Caco-2 (cell line): Measurements from ENCODE around the gene HOXD11. TPM values are rescaled to one million over a fixed set of nuclear protein-coding genes. Genes with fewer than 3 reads are reported as not detected.
A peak's percentile ranks its signal among the peaks of the same experiment; 100 is the strongest.

ENCODE experiments used
- BruUV-seq: library from RNA; stranded (reverse); fragments of 400-500 nt; replicated peaks from 2 replicates; lab custom pipeline; 2021; lab: Mats Ljungman, UMichigan
- CTCF ChIA-PET: fragments of 300-600 bp; sonication (Branson Sonifier 250); formaldehyde crosslinking; loops from one replicate; lab custom pipeline; 2022; ENCODE audit warnings: antibody characterized with exemption; lab: Charles Lee
- POLR2A ChIA-PET: fragments of 300-600 bp; sonication (Branson Sonifier 250); formaldehyde crosslinking; loops from one replicate; lab custom pipeline; 2022; ENCODE audit warnings: antibody characterized with exemption; lab: Charles Lee
- DNase-seq, 2 experiments: peaks; one replicate each; pipeline versions ENCODE4 v3.0.0 to v3.0.0-alpha.2; 2020 to 2022
- H3K27me3 ChIP-seq: replicated peaks from 2 replicates; pipeline ENCODE4 v1.6.0; 2011; ENCODE audit warnings: low read length; ENCODE audit not compliant: control insufficient read depth, insufficient read depth
- H3K36me3 ChIP-seq: 2 replicates; pipeline ENCODE4 v1.5.1; 2011; ENCODE audit warnings: low read length; ENCODE audit not compliant: control insufficient read depth, insufficient read depth
- H3K4me1 ChIP-seq: fragments of 250-450 bp; sonication (Bioruptor Pico); 2 replicates; pipeline ENCODE4 v1.5.1; 2020; ENCODE audit warnings: mild to moderate bottlenecking
- H3K4me3 ChIP-seq: 2 replicates; pipeline ENCODE4 v1.5.1; 2011; ENCODE audit warnings: low read depth, mild to moderate bottlenecking, control low read depth, low read length
- H3K9me3 ChIP-seq: fragments of 250-450 bp; sonication (Bioruptor Pico); 2 replicates; pipeline ENCODE4 v1.5.1; 2020; ENCODE audit warnings: mild to moderate bottlenecking, moderate library complexity
- H3K27ac Mint-ChIP-seq: one replicate; pipeline ENCODE4 v1.8.0; 2022; ENCODE audit warnings: mixed read lengths; ENCODE audit not compliant: unreplicated experiment
- H3K27me3 Mint-ChIP-seq: one replicate; pipeline ENCODE4 v1.8.0; 2022; ENCODE audit warnings: mixed read lengths; ENCODE audit not compliant: insufficient read depth, unreplicated experiment
- H3K36me3 Mint-ChIP-seq: one replicate; pipeline ENCODE4 v1.8.0; 2022; ENCODE audit warnings: mild to moderate bottlenecking, mixed read lengths; ENCODE audit not compliant: insufficient read depth, unreplicated experiment
- H3K4me1 Mint-ChIP-seq: one replicate; pipeline ENCODE4 v1.8.0; 2022; ENCODE audit warnings: low read depth, mixed read lengths; ENCODE audit not compliant: unreplicated experiment
- H3K4me3 Mint-ChIP-seq: one replicate; pipeline ENCODE4 v1.8.0; 2022; ENCODE audit warnings: mild to moderate bottlenecking, moderate library complexity, mixed read lengths; ENCODE audit not compliant: unreplicated experiment
- H3K9me3 Mint-ChIP-seq: one replicate; pipeline ENCODE4 v1.8.0; 2022; ENCODE audit warnings: mixed read lengths; ENCODE audit not compliant: unreplicated experiment
- intact Hi-C: fragments of 100-400 bp; cut with micrococcal nuclease; formaldehyde crosslinking; loops from one replicate; pipeline ENCODE4 v1.10.0; 2022; ENCODE audit not compliant: unreplicated experiment
- total RNA-seq: library from RNA; stranded (reverse); gene quantifications from 2 replicates; pipeline ENCODE4 v1.2.3, GENCODE V29; 2022
- TF ChIP-seq, protein P1 (sequence below), 2 experiments: fragments of 200-600 bp in 1 of 2; IDR thresholded peaks; 1 replicate in 1 of 2; 2 replicates in 1 of 2; pipeline versions ENCODE4 v1.5.1 to v1.8.0; 2011 to 2022; ENCODE audit warnings: antibody characterized with exemption in 1 of 2, control low read depth in 1 of 2, inconsistent platforms in 1 of 2, low read depth in 1 of 2, low read length in 1 of 2, mild to moderate bottlenecking in 1 of 2, moderate library complexity in 1 of 2; ENCODE audit not compliant: insufficient read depth in 1 of 2, severe bottlenecking in 1 of 2, unreplicated experiment in 1 of 2

Gene HOXD11
- total RNA-seq, 1 experiment from 2014 or later, result not detected

DNA sequence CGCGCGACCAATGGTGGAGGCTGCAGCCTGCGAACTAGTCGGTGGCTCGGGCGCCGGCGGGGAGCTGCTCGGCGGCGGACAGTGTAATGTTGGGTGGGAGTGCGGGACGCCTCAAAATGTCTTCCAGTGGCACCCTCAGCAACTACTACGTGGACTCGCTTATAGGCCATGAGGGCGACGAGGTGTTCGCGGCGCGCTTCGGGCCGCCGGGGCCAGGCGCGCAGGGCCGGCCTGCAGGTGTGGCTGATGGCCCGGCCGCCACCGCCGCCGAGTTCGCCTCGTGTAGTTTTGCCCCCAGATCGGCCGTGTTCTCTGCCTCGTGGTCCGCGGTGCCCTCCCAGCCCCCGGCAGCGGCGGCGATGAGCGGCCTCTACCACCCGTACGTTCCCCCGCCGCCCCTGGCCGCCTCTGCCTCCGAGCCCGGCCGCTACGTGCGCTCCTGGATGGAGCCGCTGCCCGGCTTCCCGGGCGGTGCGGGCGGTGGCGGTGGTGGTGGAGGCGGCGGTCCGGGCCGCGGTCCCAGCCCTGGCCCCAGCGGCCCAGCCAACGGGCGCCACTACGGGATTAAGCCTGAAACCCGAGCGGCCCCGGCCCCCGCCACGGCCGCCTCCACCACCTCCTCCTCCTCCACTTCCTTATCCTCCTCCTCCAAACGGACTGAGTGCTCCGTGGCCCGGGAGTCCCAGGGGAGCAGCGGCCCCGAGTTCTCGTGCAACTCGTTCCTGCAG, 15.8 kb downstream of the HOXD11 start, which contains the start of gene HOXD9:
Gene HOXD9, plus strand, starts transcription at position 37 of the 728 bp plus-strand sequence. Its CDS starts 50 bp downstream, at position 87.
- Mint-ChIP-seq H3K4me3 (peak within 1 kb of the TSS; percentile 72), H3K4me1 (peaks cover 2% of the 10 kb centered on the region), H3K27me3 (peaks cover 68% of the 10 kb centered on the region), H3K36me3 (no peaks in the 10 kb centered on the region), H3K9me3 (no peaks in the 10 kb centered on the region), H3K27ac (no peak within 1 kb of the TSS)
- Histone ChIP-seq H3K36me3 (no peaks in the 10 kb centered on the region), H3K4me3 (peak within 1 kb of the TSS; percentile 28), H3K9me3 (no peaks in the 10 kb centered on the region), H3K4me1 (peaks cover 12% of the 10 kb centered on the region; the same call in 1 of the 2 replicates), H3K27me3 (peaks cover 10% of the 10 kb centered on the region)
- DNase-seq, result no peak
- POLR2A ChIA-PET, result no interaction called here
- BruUV-seq, result no TSS peak
- CTCF ChIA-PET, result interaction anchor here (1.0 kb wide), 1 partner anchor 339 kb away, joined by 3 read pairs; no protein-coding TSS in a partner anchor
- intact Hi-C loops, result loop anchor here (10.0 kb wide), 2 partner anchors 262 to 692 kb away; no protein-coding TSS in a partner anchor
- TF ChIP-seq, protein P1, sequence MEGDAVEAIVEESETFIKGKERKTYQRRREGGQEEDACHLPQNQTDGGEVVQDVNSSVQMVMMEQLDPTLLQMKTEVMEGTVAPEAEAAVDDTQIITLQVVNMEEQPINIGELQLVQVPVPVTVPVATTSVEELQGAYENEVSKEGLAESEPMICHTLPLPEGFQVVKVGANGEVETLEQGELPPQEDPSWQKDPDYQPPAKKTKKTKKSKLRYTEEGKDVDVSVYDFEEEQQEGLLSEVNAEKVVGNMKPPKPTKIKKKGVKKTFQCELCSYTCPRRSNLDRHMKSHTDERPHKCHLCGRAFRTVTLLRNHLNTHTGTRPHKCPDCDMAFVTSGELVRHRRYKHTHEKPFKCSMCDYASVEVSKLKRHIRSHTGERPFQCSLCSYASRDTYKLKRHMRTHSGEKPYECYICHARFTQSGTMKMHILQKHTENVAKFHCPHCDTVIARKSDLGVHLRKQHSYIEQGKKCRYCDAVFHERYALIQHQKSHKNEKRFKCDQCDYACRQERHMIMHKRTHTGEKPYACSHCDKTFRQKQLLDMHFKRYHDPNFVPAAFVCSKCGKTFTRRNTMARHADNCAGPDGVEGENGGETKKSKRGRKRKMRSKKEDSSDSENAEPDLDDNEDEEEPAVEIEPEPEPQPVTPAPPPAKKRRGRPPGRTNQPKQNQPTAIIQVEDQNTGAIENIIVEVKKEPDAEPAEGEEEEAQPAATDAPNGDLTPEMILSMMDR (IDR thresholded peaks at IDR 0.05; ENCODE audit: insufficient read depth in 1 of 2, low read depth in 1 of 2, low read length in 1 of 2, severe bottlenecking in 1 of 2, unreplicated experiment in 1 of 2), result no peak

DNA sequence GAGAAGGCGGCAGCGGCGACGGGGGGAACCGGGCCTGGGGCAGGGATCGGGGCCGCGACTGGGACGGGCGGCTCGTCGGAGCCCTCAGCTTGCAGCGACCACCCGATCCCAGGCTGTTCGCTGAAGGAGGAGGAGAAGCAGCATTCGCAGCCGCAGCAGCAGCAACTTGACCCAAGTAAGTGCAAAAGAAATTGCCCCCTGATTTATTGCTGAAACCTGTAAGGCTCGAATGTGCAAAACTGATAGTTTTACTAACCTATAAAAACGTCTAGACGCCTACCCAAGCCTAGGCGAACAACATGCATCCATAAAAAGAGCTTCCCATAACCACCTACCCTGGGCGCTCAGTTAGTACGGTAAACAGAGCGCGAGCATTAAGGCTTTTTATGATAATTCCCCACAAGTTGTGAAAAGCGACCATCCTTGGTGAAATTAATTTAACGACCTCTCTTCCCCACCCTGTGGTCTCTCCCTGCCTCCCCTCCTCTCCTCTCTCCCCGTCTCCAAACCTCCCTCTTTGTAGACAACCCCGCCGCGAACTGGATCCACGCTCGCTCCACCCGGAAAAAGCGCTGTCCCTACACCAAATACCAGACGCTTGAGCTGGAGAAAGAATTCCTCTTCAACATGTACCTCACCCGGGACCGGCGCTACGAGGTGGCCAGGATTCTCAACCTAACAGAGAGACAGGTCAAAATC, 16.5 kb downstream of the HOXD11 start:
- CTCF ChIA-PET, result interaction anchor here (0.5 kb wide), 1 partner anchor 51 kb away, joined by 3 read pairs; no protein-coding TSS in a partner anchor
- no peaks in the 10 kb centered on the region for H3K9me3 Mint-ChIP-seq
- TF ChIP-seq, protein P1 (IDR thresholded peaks at IDR 0.05; ENCODE audit: insufficient read depth in 1 of 2, low read depth in 1 of 2, low read length in 1 of 2, severe bottlenecking in 1 of 2, unreplicated experiment in 1 of 2), result no peak
- no peaks in the 10 kb centered on the region for H3K9me3 ChIP-seq
- H3K4me1 Mint-ChIP-seq, result peaks cover 9% of the 10 kb centered on the region
- intact Hi-C loops, result loop anchor here (10.0 kb wide), 2 partner anchors 261 to 691 kb away; no protein-coding TSS in a partner anchor
- H3K27me3 Mint-ChIP-seq, result peaks cover 68% of the 10 kb centered on the region
- no TSS peak for BruUV-seq
- H3K27me3 ChIP-seq, result peaks cover 12% of the 10 kb centered on the region
- H3K36me3 ChIP-seq, result no peaks in the 10 kb centered on the region
- H3K4me3 Mint-ChIP-seq, result peak overlapping the region; percentile 72
- H3K36me3 Mint-ChIP-seq, result no peaks in the 10 kb centered on the region
- no peak for DNase-seq
- 0 out of 2 replicates have a peak overlapping the region, but pooled peaks have one; percentile 15 for H3K4me3 ChIP-seq
- no peak overlapping the region for H3K27ac Mint-ChIP-seq
- peaks cover 16% of the 10 kb centered on the region; the same call in 1 of the 2 replicates for H3K4me1 ChIP-seq
- POLR2A ChIA-PET, result no interaction called here
